HCT116 (cell line): Measurements from ENCODE around the gene KHNYN. TPM values are rescaled to one million over a fixed set of nuclear protein-coding genes. Genes with fewer than 3 reads are reported as not detected.
A peak's percentile ranks its signal among the peaks of the same experiment; 100 is the strongest.

Experiments used
- ATAC-seq: fragments of 200-7000 bp; cut with Tn5 transposase; 2 replicates; pipeline ENCODE4 v1.9.1; 2020; ENCODE audit warnings: mild to moderate bottlenecking, moderate library complexity
- BruUV-seq: library from RNA; stranded (reverse); fragments of 400-500 nt; replicated peaks from 2 replicates; lab custom pipeline; 2021; lab: Mats Ljungman, UMichigan
- CTCF ChIA-PET: fragments of 300-600 bp; sonication (Branson Sonifier 250); formaldehyde crosslinking; loops from one replicate; lab custom pipeline; 2021; ENCODE audit warnings: antibody characterized with exemption; lab: Charles Lee
- POLR2A ChIA-PET: fragments of 300-600, 350-600 bp; sonication (Branson Sonifier 250); formaldehyde crosslinking; loops from one replicate; lab custom pipeline; 2021; ENCODE audit warnings: antibody characterized with exemption; lab: Charles Lee
- RAD21 ChIA-PET, 2 experiments: fragments of 300-600 bp; sonication (Branson Sonifier 250); formaldehyde crosslinking; loops; one replicate each; lab custom pipeline; 2023; ENCODE audit warnings: low total read pairs in 2 of 2; ENCODE audit not compliant: uncharacterized antibody in 2 of 2, unreplicated experiment in 2 of 2, low non-redundant PET in 1 of 2; lab: Charles Lee
- DNase-seq: peaks from one replicate; pipeline ENCODE4 v3.0.0-alpha.2; 2010; ENCODE audit warnings: low read depth, low spot score
- H2AFZ ChIP-seq: fragments of 200-600 bp; shearing (Covaris generic), sonication (generic); 2 replicates; pipeline ENCODE4 v1.6.1; 2017; ENCODE audit warnings: low read depth, mixed run types, mixed read lengths, antibody characterized with exemption, low read length; ENCODE audit not compliant: poor library complexity, severe bottlenecking
- H3K27ac ChIP-seq: 2 replicates; pipeline ENCODE4 v1.5.1; 2012; ENCODE audit warnings: low read depth, low read length
- H3K27me3 ChIP-seq: fragments of 200-600 bp; sonication (generic); 2 replicates; pipeline ENCODE4 v1.6.1; 2016; ENCODE audit warnings: mixed run types, low read length, mixed read lengths; ENCODE audit not compliant: insufficient read depth
- H3K36me3 ChIP-seq, 2 experiments: fragments of 200-500 bp in 1 of 2; fragments of 200-600 bp in 1 of 2; sonication (Bioruptor generic) in 1 of 2; sonication (generic) in 1 of 2; 2 replicates each; pipeline versions ENCODE4 v1.5.1 to v1.6.1; 2014 to 2016; ENCODE audit warnings: low read length in 2 of 2, inconsistent platforms in 1 of 2, mixed read lengths in 1 of 2, mixed run types in 1 of 2; ENCODE audit not compliant: insufficient read depth in 2 of 2, control insufficient read depth in 1 of 2
- H3K4me1 ChIP-seq, 2 experiments: fragments of 200-600 bp in 1 of 2; sonication (generic) in 1 of 2; 2 replicates each; pipeline versions ENCODE4 v1.5.1 to v1.6.1; 2012 to 2017; ENCODE audit warnings: low read length in 2 of 2, inconsistent platforms in 1 of 2, mild to moderate bottlenecking in 1 of 2, mixed read lengths in 1 of 2, mixed run types in 1 of 2, moderate library complexity in 1 of 2; ENCODE audit not compliant: insufficient read depth in 2 of 2, control insufficient read depth in 1 of 2
- H3K4me2 ChIP-seq: fragments of 200-600 bp; sonication (generic); 2 replicates; pipeline ENCODE4 v1.6.1; 2017; ENCODE audit warnings: mixed run types, low read length, mixed read lengths
- H3K4me3 ChIP-seq, 2 experiments: fragments of 200-600 bp in 1 of 2; sonication (generic) in 1 of 2; replicated peaks in 1 of 2; 2 replicates each; pipeline ENCODE4 v1.5.1; 2011 to 2016; ENCODE audit warnings: low read length in 2 of 2, control low read depth in 1 of 2, low read depth in 1 of 2, mild to moderate bottlenecking in 1 of 2, mixed read lengths in 1 of 2, mixed run types in 1 of 2
- H3K79me2 ChIP-seq: fragments of 200-600 bp; sonication (generic); 2 replicates; pipeline ENCODE4 v1.6.1; 2017; ENCODE audit warnings: mild to moderate bottlenecking, mixed run types, low read length, moderate library complexity, mixed read lengths; ENCODE audit not compliant: insufficient read depth
- H3K9ac ChIP-seq: fragments of 200-600 bp; sonication (generic); 2 replicates; pipeline ENCODE4 v1.6.1; 2016; ENCODE audit warnings: low read length, mixed read lengths
- H3K9me2 ChIP-seq: fragments of 200-600 bp; sonication (generic), shearing (Covaris generic); 2 replicates; pipeline ENCODE4 v1.6.1; 2017; ENCODE audit warnings: mixed run types, mild to moderate bottlenecking, moderate library complexity; ENCODE audit not compliant: insufficient read depth
- H3K9me3 ChIP-seq, 2 experiments: fragments of 200-500 bp in 1 of 2; fragments of 200-600 bp in 1 of 2; sonication (Bioruptor generic) in 1 of 2; sonication (generic) in 1 of 2; 2 replicates each; pipeline ENCODE4 v1.6.1; 2014 to 2017; ENCODE audit warnings: low read length in 2 of 2, mixed read lengths in 2 of 2, inconsistent platforms in 1 of 2, low read depth in 1 of 2, mild to moderate bottlenecking in 1 of 2, mixed run types in 1 of 2, moderate library complexity in 1 of 2; ENCODE audit not compliant: control insufficient read depth in 1 of 2, insufficient read depth in 1 of 2
- H4K20me1 ChIP-seq: fragments of 200-600 bp; sonication (generic), shearing (Covaris generic); 2 replicates; pipeline ENCODE4 v1.6.1; 2017; ENCODE audit warnings: mixed run types, mild to moderate bottlenecking, moderate library complexity; ENCODE audit not compliant: insufficient read depth
- CBX3 ChIP-seq: IDR thresholded peaks from 2 replicates; pipeline ENCODE4 v1.6.1; 2012; ENCODE audit warnings: low read depth
- EZH2phosphoT487 ChIP-seq: fragments of 200-600 bp; IDR thresholded peaks from 2 replicates; pipeline ENCODE4 v1.6.1; 2018; ENCODE audit warnings: antibody characterized with exemption, borderline replicate concordance
- SIN3A ChIP-seq: IDR thresholded peaks from 2 replicates; pipeline ENCODE4 v1.6.1; 2012; ENCODE audit warnings: low read depth
- intact Hi-C: fragments of 100-400 bp; cut with micrococcal nuclease; formaldehyde crosslinking; loops from 2 replicates; pipeline ENCODE4 v1.10.0; 2022
- total RNA-seq: library from RNA; stranded (reverse); gene quantifications from one replicate; pipeline ENCODE4 v1.2.1, GENCODE V29; 2021; ENCODE audit not compliant: unreplicated experiment
- TF ChIP-seq, protein P1 (sequence below): IDR thresholded peaks from 2 replicates; pipeline ENCODE4 v1.6.1; 2012; ENCODE audit warnings: low read depth

The KHNYN gene
- total RNA-seq, 1 experiment from 2014 or later = 50.1 TPM

DNA sequence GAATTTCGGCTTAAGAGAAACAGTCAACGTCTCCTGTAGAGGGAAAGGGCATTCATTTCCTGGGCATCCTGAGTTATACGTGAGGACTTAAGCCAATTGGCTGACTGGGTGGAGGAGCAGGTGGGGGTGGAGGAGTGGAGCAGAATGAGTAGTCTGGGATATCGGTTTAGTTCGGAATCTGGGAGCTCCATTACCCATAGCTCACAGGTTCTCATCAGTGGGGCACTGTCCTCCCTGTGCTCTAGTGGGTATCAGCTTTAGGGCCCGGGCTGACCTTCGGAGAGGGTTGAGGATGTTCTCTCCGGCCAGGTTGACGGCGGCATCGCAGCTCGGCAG is 12.1 kb downstream of the KHNYN start:
- TF ChIP-seq EZH2phosphoT487 (no peak), CBX3 (no peak), SIN3A (no peak)
- TF ChIP-seq, protein P1, sequence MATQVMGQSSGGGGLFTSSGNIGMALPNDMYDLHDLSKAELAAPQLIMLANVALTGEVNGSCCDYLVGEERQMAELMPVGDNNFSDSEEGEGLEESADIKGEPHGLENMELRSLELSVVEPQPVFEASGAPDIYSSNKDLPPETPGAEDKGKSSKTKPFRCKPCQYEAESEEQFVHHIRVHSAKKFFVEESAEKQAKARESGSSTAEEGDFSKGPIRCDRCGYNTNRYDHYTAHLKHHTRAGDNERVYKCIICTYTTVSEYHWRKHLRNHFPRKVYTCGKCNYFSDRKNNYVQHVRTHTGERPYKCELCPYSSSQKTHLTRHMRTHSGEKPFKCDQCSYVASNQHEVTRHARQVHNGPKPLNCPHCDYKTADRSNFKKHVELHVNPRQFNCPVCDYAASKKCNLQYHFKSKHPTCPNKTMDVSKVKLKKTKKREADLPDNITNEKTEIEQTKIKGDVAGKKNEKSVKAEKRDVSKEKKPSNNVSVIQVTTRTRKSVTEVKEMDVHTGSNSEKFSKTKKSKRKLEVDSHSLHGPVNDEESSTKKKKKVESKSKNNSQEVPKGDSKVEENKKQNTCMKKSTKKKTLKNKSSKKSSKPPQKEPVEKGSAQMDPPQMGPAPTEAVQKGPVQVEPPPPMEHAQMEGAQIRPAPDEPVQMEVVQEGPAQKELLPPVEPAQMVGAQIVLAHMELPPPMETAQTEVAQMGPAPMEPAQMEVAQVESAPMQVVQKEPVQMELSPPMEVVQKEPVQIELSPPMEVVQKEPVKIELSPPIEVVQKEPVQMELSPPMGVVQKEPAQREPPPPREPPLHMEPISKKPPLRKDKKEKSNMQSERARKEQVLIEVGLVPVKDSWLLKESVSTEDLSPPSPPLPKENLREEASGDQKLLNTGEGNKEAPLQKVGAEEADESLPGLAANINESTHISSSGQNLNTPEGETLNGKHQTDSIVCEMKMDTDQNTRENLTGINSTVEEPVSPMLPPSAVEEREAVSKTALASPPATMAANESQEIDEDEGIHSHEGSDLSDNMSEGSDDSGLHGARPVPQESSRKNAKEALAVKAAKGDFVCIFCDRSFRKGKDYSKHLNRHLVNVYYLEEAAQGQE = no peak
- Histone ChIP-seq H3K9ac (peak overlapping the region; percentile 88), H3K79me2 (peaks cover 26% of the 10 kb centered on the region), H3K9me2 (no peaks in the 10 kb centered on the region), H3K9me3 (no peaks in the 10 kb centered on the region), H4K20me1 (no peaks in the 10 kb centered on the region), H2AFZ (no peak overlapping the region), H3K36me3 (peaks cover 11 to 29% of the 10 kb centered on the region in 2 experiments; a peak in 3 of 4 replicates), H3K27me3 (no peaks in the 10 kb centered on the region), H3K4me3 (peak overlapping the region; percentile 76 to 94), H3K4me2 (peak overlapping the region; percentile 94), H3K27ac (peak overlapping the region; percentile 96), H3K4me1 (peaks cover 5 to 17% of the 10 kb centered on the region in 2 experiments; a peak in 3 of 4 replicates)
- BruUV-seq = no TSS peak
- DNase-seq = no peak
- ChIA-PET POLR2A (interaction anchor here (1.3 to 3.2 kb wide), 2 partner anchors 11 to 76 kb away, joined by 6 to 31 read pairs; partner anchors contain the start of genes CBLN3 and KHNYN), RAD21 (interaction anchor here in 1 of 2 experiments (1.0 kb wide), 1 partner anchor 10 kb away, joined by 3 read pairs; no protein-coding TSS in a partner anchor), CTCF (interaction anchor here (0.7 to 3.6 kb wide), 9 partner anchors 10 to 200 kb away, joined by 3 to 42 read pairs (median 5); partner anchors contain the start of genes CBLN3, CIDEB, KHNYN and TINF2)
- intact Hi-C loops = no loop called here
- ATAC-seq = peak; percentile 43
